ENCODE data around the gene CCDC86. TPM values are rescaled to one million over a fixed set of nuclear protein-coding genes. Genes with fewer than 3 reads are reported as not detected.

The CCDC86 gene
- total RNA-seq, 1 experiment from 2014 or later: 17.6 TPM

DNA sequence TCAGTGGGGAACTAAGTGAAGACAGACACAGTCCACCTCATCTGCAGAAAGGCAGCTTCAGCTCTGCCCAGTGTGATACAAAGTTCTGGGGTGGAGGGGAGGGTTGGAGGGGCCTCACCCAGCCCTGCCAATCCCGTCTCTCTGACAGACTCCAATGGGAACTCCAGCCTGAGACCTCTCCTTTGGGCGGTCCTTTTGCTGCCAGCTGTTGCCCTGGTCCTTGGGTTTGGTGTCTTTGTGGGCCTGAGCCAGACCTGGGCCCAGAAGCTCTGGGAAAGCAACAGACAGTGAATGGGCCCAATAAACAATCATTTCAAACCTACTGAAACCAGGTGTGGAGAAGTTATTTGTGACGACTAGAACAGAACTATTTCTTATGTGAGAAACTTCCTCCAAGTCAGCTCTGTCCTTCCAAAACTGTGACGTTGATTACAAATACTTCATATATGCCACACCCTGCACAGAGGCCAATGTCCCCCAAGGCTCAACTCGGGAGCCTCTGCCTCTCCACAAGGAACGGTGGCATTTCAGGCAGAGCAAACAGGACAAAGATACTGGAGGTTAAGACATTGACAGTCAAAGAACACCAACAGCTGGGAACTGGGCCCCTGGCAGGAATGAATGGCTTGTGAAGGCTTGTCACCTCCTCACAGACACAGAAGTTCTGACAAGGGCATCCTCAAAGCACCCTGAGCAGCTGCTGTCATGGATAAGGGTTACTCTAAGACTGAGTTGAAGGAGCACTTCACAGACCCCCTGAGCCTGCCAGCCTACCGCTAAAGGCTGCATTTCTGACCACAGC is 33.7 kb downstream of the CCDC86 start:
- Histone ChIP-seq H3K4me3 (ENCODE audit: insufficient read depth, low read depth, low read length) (no peak overlapping the region), H3K36me3 (replicated peaks; ENCODE audit: control insufficient read depth, insufficient read depth, low read length) (no peaks in the 10 kb centered on the region; the same call in 1 of the 2 replicates), H3K27me3 (ENCODE audit: control insufficient read depth, insufficient read depth, low read length) (no peaks in the 10 kb centered on the region)
- no peak for DNase-seq

DNA sequence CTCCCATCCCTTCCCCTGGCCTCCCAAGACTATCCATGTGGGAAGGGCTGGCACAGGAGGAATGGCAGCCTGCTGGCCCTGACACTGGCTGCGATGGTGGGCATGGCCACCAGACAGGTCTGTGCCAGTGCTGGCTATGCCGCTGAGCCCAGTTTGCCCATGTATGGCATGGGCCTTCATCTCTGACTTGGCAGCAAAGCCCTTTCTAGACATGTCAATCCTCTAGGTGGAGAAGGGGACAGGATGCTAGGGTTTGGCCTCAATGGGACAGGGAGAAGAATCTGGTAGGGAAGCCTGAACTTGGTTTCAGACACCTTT is 34.2 kb downstream of the CCDC86 start:
- Histone ChIP-seq H3K4me3 (ENCODE audit: insufficient read depth, low read depth, low read length) (no peak overlapping the region), H3K36me3 (replicated peaks; ENCODE audit: control insufficient read depth, insufficient read depth, low read length) (no peaks in the 10 kb centered on the region; the same call in 1 of the 2 replicates)
- DNase-seq: no peak

DNA sequence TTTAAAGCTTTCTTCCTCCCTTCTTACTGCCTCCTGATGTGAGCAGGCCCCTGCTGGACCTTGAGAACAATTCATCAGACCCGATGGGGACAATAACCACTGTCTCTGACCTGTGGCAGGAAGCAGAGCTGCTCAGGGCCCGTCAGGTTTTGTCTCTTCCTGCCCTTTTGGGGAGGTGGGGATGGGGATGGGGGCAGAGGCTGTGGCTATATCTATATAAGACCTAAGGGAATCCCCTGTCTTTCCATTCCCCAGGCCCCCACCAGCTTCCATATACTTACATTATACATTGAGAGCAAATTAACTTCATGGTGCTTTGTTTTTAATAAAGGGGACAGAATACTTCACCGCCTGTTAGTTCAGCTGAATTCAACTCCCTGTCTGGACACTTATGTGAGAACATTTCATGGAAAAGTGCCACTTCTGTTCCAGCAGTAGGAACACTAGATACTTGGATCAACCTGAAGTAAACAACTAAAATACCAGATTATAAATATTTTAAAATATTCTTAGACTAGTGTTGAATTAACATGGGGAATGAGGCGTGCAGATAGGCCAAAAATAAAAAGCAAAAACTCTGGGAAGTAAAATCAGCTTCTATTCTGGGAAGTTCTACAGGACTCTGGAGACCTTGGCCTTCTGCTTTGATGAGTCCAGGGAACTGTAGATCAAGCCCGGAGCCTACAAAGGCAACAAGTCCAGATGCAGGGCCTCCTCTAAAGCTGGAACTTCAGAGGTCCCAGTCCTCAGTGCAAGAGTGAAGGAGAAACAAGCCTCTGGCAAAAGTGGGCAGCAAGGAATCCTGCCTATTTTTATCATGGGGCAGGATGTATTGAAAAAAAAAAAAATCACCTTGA is 36.6 kb downstream of the CCDC86 start:
- no peak overlapping the region for H3K4me3 ChIP-seq (ENCODE audit: insufficient read depth, low read depth, low read length)
- no peaks in the 10 kb centered on the region; the same call in 1 of the 2 replicates for H3K36me3 ChIP-seq (replicated peaks; ENCODE audit: control insufficient read depth, insufficient read depth, low read length)
- DNase-seq: no peak
- no peaks in the 10 kb centered on the region for H3K27me3 ChIP-seq (ENCODE audit: control insufficient read depth, insufficient read depth, low read length)

More for the DNA sequence above, 34.2 kb downstream of the CCDC86 start:
- H3K27me3 ChIP-seq (ENCODE audit: control insufficient read depth, insufficient read depth, low read length): no peaks in the 10 kb centered on the region

DNA sequence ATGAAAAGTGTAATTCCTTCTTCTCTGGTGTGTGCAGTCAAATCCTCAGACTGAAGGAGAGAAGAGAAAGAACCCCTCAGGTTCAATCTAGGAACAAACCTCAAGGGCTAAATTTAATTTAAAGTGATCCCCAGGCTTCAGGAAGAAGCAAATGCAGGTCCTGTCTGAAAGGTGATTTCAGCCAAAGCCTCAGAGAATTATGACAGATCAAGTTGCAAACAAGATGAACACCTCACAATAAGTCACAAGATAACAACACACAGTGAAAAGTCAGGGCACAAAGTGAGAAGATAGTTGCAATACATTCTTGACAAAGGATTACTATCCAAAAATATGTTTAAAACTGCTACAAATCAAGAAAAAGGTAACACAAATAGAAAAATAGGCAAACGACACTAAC is 37.2 kb downstream of the CCDC86 start:
- Histone ChIP-seq H3K4me3 (ENCODE audit: insufficient read depth, low read depth, low read length) (no peak overlapping the region), H3K27me3 (ENCODE audit: control insufficient read depth, insufficient read depth, low read length) (no peaks in the 10 kb centered on the region), H3K36me3 (replicated peaks; ENCODE audit: control insufficient read depth, insufficient read depth, low read length) (no peaks in the 10 kb centered on the region; the same call in 1 of the 2 replicates)
- no peak for DNase-seq

DNA sequence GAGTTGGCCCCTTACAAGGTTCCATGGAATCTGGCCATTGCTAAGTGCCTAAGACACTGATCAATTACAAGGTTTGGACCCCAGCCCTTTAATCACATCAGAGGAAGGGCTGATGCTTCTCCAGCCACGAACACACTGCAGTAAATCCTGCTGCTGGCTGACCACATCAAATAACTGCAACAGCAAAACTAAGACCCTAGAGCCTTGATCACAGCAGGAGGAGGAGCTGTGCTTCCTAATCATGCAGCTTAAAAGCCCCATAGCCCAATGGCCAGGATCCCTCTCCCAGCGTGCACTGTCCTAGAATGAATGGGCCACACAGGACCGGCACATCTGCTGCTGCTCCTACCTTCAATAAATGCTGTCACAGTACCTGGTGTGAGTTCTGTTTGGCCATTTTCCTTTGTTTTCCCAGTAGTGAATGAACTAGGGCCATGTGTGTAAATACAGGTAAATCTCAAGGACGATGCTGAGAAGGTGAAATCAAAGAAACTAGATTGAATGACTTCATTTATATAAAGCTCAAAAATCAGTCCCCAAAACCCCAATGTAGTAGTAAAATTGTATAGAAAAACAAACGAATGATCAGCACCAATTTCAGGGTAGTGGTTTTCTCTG is 38.2 kb downstream of the CCDC86 start:
- no peak for DNase-seq
- no peaks in the 10 kb centered on the region; the same call in 1 of the 2 replicates for H3K36me3 ChIP-seq (replicated peaks; ENCODE audit: control insufficient read depth, insufficient read depth, low read length)
- no peak overlapping the region for H3K4me3 ChIP-seq (ENCODE audit: insufficient read depth, low read depth, low read length)
- no peaks in the 10 kb centered on the region for H3K27me3 ChIP-seq (ENCODE audit: control insufficient read depth, insufficient read depth, low read length)

DNA sequence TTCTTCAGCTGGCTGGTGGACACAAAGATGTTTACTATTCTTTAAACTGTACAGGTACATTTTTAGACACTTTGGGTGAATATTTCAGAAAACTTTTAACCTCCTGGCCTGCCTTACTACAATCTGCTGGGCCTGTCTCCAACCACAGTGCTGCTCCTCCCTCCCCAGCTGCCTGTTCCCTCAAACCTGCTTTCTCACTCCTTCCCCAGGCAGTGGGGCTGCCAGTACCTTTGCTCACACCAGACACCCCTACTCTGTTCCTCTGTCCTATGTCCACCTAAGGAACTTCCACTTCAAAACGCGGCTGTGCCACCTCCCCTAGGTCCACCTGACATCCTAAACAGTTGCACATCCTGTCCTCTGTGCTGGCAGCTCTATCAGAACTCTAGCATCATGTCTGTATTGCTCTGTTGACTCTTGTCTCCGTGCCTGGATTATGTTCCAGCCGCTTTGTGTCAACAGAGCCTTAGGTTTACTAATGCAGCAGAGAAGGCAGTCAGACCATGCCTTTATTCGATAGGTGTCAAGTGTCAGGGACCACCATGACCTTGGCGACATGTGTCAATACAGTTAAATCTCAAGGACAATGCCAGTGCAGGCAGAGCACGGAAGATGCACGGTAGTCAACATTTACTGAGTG is 38.9 kb downstream of the CCDC86 start:
- DNase-seq: no peak
- Histone ChIP-seq H3K36me3 (replicated peaks; ENCODE audit: control insufficient read depth, insufficient read depth, low read length) (no peaks in the 10 kb centered on the region; the same call in 1 of the 2 replicates), H3K4me3 (ENCODE audit: insufficient read depth, low read depth, low read length) (no peak overlapping the region), H3K27me3 (ENCODE audit: control insufficient read depth, insufficient read depth, low read length) (no peaks in the 10 kb centered on the region)

DNA sequence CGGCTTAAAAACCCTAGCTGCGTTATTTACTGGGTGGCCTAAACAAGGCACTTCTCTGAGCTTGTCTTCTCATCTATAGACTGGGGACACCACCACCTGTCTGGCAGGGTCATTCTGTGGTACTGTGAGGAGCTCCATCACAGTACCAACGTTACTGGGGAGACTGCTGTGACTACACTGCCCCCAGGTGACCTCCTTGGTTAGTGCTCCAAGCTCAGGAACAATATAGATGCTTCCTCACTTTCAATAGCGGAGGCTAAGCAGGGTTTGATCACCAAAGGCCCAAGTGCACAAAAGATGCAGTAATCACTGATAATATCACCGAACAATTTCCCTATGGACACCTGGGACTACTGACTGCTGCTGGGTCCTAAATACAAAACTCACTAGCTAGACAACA is 45.6 kb downstream of the CCDC86 start:
- Histone ChIP-seq H3K27me3 (ENCODE audit: control insufficient read depth, insufficient read depth, low read length) (no peaks in the 10 kb centered on the region), H3K36me3 (replicated peaks; ENCODE audit: control insufficient read depth, insufficient read depth, low read length) (peaks cover 4% of the 10 kb centered on the region), H3K4me3 (ENCODE audit: insufficient read depth, low read depth, low read length) (no peak overlapping the region)
- peak; percentile 71 for DNase-seq

DNA sequence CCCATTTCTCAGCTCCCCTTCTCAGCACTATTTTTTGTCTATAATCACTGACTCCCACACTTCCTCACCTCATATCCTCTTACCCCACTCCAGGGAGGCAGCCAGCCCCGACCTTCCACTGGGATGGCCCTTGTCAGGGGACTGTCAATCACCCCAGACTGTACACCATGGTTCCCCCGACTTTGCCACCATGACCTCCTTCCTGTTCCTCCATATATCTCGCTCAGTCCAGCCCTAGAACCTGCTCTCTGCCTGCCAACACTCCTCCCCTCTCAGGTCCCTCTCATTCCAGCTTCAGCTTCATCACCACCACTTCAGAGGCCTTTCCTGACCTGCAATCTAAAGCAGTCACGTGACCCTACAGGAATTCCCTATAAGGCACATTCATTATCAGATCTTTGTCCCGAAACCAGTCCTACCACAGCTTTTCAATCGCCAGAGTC is 48.0 kb downstream of the CCDC86 start:
- DNase-seq: no peak
- peaks cover 6% of the 10 kb centered on the region for H3K36me3 ChIP-seq (replicated peaks; ENCODE audit: control insufficient read depth, insufficient read depth, low read length)
- no peak overlapping the region for H3K4me3 ChIP-seq (ENCODE audit: insufficient read depth, low read depth, low read length)
- no peaks in the 10 kb centered on the region for H3K27me3 ChIP-seq (ENCODE audit: control insufficient read depth, insufficient read depth, low read length)

DNA sequence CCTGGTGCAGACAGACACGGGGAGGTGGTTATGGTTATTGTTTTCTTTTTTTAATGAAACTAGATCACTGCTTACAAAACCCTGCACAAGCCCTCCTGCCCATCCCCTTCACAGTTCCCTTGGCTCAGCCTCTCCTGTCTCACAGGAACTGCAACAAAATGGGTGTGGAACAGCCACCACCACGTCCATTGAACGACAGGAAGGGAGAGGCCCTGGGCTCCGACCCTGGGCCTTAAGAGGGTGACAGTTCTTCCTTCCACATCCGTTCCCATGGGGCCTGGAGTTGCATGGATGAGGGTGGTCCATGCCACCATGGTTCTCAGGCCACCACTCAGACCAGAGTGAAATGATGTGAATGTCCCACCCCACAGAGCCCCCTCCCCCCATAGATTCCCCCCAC is 48.8 kb downstream of the CCDC86 start:
- DNase-seq: no peak

DNA sequence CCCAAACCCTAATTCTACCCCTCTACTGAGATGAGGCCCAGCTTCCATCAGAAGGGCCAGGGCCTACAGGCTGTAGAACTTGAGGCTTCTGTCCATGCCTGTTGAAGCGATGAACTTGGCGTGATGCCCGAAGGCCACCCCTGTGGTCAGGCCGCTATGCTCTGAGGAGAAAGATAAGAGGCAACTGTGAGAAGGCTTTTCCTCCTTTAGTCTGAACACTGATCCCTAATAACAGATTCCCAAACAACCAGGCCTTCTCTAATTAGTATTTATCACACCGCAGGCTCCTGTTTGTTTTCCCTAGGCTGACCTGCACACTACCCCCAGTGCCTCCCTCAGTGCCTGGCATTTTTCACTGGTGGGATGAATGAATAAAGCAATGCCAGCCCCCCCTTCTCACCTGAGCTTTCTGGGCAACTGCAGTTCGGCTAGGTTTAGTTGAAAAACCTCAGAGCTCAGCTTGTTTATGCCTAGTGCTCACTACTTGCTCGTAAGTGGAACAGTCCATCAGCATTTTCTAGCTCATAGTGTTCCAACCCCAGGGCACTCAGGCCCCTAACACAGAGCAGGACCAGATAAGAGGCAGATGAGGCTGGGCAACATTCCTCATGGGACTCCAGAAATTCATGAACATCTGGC is 49.3 kb downstream of the CCDC86 start:
- no peak overlapping the region for H3K4me3 ChIP-seq (ENCODE audit: insufficient read depth, low read depth, low read length)
- no peak for DNase-seq
- no peaks in the 10 kb centered on the region for H3K27me3 ChIP-seq (ENCODE audit: control insufficient read depth, insufficient read depth, low read length)
- H3K36me3 ChIP-seq (replicated peaks; ENCODE audit: control insufficient read depth, insufficient read depth, low read length): peaks cover 10% of the 10 kb centered on the region

More for the DNA sequence above, 48.8 kb downstream of the CCDC86 start:
- peaks cover 10% of the 10 kb centered on the region for H3K36me3 ChIP-seq (replicated peaks; ENCODE audit: control insufficient read depth, insufficient read depth, low read length)
- H3K27me3 ChIP-seq (ENCODE audit: control insufficient read depth, insufficient read depth, low read length): no peaks in the 10 kb centered on the region
- no peak overlapping the region for H3K4me3 ChIP-seq (ENCODE audit: insufficient read depth, low read depth, low read length)

DNA sequence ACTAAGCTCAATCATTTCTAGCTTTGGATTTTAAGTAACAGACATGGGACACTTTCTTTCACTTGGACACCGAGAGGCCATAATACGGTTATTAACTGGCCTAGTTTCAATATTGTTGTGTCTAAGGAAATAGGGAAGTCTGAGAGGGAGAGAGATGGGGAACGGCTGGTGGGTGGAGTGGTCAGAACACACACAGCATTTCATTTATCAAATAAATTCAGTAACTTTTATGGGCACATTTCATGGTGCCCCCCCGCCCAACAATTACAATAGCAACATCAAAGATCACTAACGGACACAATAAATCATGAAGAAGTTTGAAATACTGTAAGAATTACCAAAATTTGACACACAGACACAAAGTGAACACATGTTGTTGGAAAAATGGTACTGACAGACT is 53.8 kb downstream of the CCDC86 start:
- Histone ChIP-seq H3K36me3 (replicated peaks; ENCODE audit: control insufficient read depth, insufficient read depth, low read length) (peaks cover 34% of the 10 kb centered on the region), H3K27me3 (ENCODE audit: control insufficient read depth, insufficient read depth, low read length) (no peaks in the 10 kb centered on the region), H3K4me3 (ENCODE audit: insufficient read depth, low read depth, low read length) (no peak overlapping the region)
- no peak for DNase-seq

DNA sequence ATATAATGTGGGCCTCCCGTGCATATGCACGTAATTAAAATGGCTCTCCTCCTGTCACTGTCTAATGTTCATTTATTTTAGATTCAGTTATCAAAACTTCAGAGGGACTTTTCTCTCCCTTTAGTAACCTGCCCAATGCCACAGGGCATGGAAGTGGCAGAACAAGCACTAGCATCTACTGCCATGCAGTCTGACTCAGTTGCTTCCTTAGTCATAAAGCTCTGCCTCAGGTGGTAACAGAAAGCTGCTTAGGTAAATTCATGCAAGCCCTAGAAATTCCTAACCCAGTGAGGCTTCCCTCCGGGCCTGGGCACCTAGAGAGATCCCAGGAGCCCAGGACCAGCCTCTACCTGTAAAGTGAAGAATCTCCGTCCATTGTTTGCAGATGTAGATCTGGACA is 55.6 kb downstream of the CCDC86 start:
- H3K4me3 ChIP-seq (ENCODE audit: insufficient read depth, low read depth, low read length): no peak overlapping the region
- DNase-seq: no peak
- no peaks in the 10 kb centered on the region for H3K27me3 ChIP-seq (ENCODE audit: control insufficient read depth, insufficient read depth, low read length)
- peaks cover 44% of the 10 kb centered on the region for H3K36me3 ChIP-seq (replicated peaks; ENCODE audit: control insufficient read depth, insufficient read depth, low read length)

DNA sequence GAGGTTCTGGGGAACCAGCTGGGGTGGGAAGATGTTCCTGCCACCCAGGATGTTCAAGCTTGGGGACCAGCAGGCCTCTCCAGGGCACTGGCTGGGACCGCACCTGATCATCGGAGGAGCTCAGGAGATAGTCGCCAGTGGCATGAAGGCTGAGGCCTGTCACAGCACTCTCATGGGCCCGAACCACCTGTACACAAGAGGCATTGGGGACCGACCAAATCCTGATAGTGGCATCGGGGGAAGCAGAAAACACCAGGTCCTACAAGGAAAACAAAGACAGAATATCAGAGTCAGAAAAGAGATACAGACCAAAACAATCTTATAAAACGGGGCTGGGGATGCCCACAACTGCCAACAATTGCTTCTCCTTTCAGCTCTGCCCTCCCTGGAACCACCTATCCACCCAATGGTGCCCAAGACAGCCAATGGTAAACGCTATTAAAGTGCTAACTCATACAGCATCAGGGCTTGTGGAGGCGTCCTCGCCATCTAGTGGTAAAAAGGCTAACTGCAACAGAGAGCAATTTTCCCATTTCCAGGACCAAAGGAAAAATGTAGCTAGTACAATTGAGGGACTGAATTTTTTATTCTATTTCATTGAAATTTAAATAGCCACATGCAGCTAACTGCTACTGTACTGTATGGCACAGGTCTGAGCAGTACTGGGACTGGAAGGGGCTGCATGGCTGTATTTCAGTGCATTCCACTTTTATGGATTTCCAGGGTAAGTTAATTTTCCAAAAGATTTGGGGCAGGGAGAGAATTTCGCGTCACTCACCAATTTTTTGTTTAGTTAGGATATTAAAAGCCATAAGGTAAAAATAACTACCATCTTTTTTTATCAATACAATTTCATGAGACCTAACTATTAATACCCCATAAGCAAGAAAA is 57.4 kb downstream of the CCDC86 start:
- no peaks in the 10 kb centered on the region for H3K27me3 ChIP-seq (ENCODE audit: control insufficient read depth, insufficient read depth, low read length)
- H3K36me3 ChIP-seq (replicated peaks; ENCODE audit: control insufficient read depth, insufficient read depth, low read length): peaks cover 52% of the 10 kb centered on the region
- H3K4me3 ChIP-seq (ENCODE audit: insufficient read depth, low read depth, low read length): no peak overlapping the region
- DNase-seq: peak; percentile 77
